Stomach smooth muscle (tissue), 2 donors: Measurements from ENCODE around the gene FBLN2.

Source experiments
- H3K27ac ChIP-seq: one replicate; pipeline ENCODE4 v1.7.0; 2013; ENCODE audit warnings: mild to moderate bottlenecking, low read length, inconsistent platforms
- H3K27me3 ChIP-seq, 2 donors: one replicate each; pipeline ENCODE4 v1.7.0; 2013; ENCODE audit warnings: low read length in 2 of 2; ENCODE audit not compliant: insufficient read depth in 2 of 2, control insufficient read depth in 1 of 2
- H3K36me3 ChIP-seq, 2 donors: one replicate each; pipeline ENCODE4 v1.7.0; 2013; ENCODE audit warnings: low read length in 2 of 2; ENCODE audit not compliant: control insufficient read depth in 2 of 2, insufficient read depth in 2 of 2
- H3K4me1 ChIP-seq: one replicate; pipeline ENCODE4 v1.7.0; 2013; ENCODE audit warnings: low read length; ENCODE audit not compliant: control insufficient read depth, insufficient read depth
- H3K4me3 ChIP-seq, 2 donors: one replicate each; pipeline ENCODE4 v1.7.0; 2013; ENCODE audit warnings: low read length in 2 of 2
- H3K9ac ChIP-seq, 2 donors: one replicate each; pipeline ENCODE4 v1.7.0; 2013; ENCODE audit warnings: low read length in 2 of 2, mild to moderate bottlenecking in 1 of 2
- H3K9me3 ChIP-seq, 2 donors: one replicate each; pipeline ENCODE4 v1.7.0; 2013; ENCODE audit warnings: low read length in 2 of 2; ENCODE audit not compliant: control insufficient read depth in 2 of 2
- donor health status: healthy.
- donor health status: Pancreatic carcinoma.

FBLN2 gene

GRCh38 chr3:13626915-13627460 lies 78.1 kb downstream of the FBLN2 start:
- H3K9ac ChIP-seq: no peak overlapping the region
- no peaks in the 10 kb centered on the region for H3K36me3 ChIP-seq
- no peak overlapping the region for H3K4me3 ChIP-seq
- H3K9me3 ChIP-seq: no peaks in the 10 kb centered on the region
- H3K27me3 ChIP-seq: no peaks in the 10 kb centered on the region
- H3K4me1 ChIP-seq: no peaks in the 10 kb centered on the region
- H3K27ac ChIP-seq: no peak overlapping the region

- Histone ChIP-seq H3K9ac (no peak overlapping the region), H3K27ac (no peak overlapping the region), H3K4me1 (no peaks in the 10 kb centered on the region), H3K36me3 (no peaks in the 10 kb centered on the region), H3K4me3 (no peak overlapping the region), H3K27me3 (no peaks in the 10 kb centered on the region), H3K9me3 (no peaks in the 10 kb centered on the region)
Measured at GRCh38 chr3:13627681-13628080, 78.8 kb downstream of the FBLN2 start.

- no peaks in the 10 kb centered on the region for H3K36me3 ChIP-seq
- H3K9me3 ChIP-seq: no peaks in the 10 kb centered on the region
Measured at GRCh38 chr3:13628432-13628831, 79.5 kb downstream of the FBLN2 start.

DNA sequence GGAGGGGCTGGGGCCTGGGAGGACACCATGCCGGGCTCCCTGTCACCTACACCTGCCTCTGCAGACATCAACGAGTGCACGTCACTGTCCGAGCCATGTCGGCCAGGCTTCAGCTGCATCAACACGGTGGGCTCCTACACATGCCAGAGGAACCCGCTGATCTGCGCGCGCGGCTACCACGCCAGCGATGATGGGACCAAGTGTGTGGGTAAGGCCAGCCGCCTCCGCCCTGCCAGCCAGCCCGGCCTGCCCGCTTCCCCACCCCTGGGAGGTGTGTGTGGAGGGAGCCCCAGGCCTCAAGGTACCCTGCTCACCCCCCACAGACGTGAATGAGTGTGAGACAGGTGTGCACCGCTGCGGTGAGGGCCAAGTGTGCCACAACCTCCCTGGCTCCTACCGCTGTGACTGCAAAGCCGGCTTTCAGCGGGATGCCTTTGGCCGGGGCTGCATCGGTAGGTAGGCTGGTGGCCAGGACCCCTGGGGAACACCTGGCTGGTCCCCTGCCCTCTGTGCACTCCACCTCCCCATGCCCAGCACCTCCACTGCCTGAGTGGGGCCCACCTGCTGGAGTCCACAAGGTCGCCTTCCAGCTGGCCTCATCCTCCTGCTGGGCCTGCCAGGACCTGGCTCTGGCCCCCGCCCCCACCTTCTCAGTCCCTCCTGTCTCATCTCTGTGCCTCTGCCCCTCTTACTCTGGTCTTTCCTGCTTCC lies 80.1 kb downstream of the FBLN2 start:
- H3K27me3 ChIP-seq: no peaks in the 10 kb centered on the region
- H3K4me1 ChIP-seq: no peaks in the 10 kb centered on the region
- no peaks in the 10 kb centered on the region for H3K36me3 ChIP-seq
- no peak overlapping the region for H3K27ac ChIP-seq
- no peaks in the 10 kb centered on the region for H3K9me3 ChIP-seq
- H3K4me3 ChIP-seq: no peak overlapping the region
- H3K9ac ChIP-seq: no peak overlapping the region

More at GRCh38 chr3:13628432-13628831, 79.5 kb downstream of the FBLN2 start:
- no peak overlapping the region for H3K4me3 ChIP-seq
- no peak overlapping the region for H3K27ac ChIP-seq
- H3K4me1 ChIP-seq: no peaks in the 10 kb centered on the region
- H3K9ac ChIP-seq: no peak overlapping the region
- no peaks in the 10 kb centered on the region for H3K27me3 ChIP-seq

DNA sequence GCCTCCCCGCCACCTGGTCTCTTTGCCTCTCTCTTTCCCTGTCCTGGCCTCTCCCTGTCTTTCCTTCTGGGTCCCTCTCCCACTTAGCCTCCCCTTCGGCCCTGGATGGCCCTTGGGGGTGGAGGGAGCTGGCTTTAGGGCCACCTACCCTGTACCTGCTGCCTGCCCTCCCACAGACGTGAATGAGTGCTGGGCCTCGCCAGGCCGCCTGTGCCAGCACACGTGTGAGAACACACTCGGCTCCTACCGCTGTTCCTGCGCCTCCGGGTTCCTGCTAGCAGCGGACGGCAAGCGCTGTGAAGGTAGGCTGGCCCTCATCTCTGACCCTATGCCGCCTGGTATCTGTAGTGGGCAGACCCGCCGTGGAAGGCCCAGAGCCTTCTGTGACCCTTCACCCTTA lies 80.7 kb downstream of the FBLN2 start:
- H3K9me3 ChIP-seq: no peaks in the 10 kb centered on the region
- no peak overlapping the region for H3K27ac ChIP-seq
- no peaks in the 10 kb centered on the region for H3K4me1 ChIP-seq
- no peak overlapping the region for H3K4me3 ChIP-seq
- H3K9ac ChIP-seq: no peak overlapping the region
- H3K27me3 ChIP-seq: no peaks in the 10 kb centered on the region
- H3K36me3 ChIP-seq: no peaks in the 10 kb centered on the region

DNA sequence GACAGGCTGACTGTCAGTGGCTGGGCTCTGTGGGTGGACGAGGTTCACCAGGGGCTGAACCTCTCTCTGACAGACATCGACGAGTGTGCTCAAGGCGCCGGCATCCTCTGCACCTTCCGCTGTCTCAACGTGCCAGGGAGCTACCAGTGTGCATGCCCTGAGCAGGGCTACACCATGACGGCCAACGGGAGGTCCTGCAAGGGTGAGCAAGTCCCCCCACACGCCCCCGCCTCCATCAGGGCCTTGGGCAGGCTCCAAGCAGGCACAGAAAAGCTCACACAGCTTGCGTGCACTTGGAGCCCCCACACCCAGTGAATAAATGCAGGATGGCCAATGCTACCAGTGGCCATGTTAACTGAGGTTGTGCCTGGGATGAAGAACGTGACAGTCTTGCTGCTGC lies 82.3 kb downstream of the FBLN2 start:
- Histone ChIP-seq H3K4me1 (no peaks in the 10 kb centered on the region), H3K36me3 (no peaks in the 10 kb centered on the region), H3K4me3 (no peak overlapping the region), H3K9me3 (no peaks in the 10 kb centered on the region), H3K27me3 (no peaks in the 10 kb centered on the region), H3K9ac (no peak overlapping the region), H3K27ac (no peak overlapping the region)

DNA sequence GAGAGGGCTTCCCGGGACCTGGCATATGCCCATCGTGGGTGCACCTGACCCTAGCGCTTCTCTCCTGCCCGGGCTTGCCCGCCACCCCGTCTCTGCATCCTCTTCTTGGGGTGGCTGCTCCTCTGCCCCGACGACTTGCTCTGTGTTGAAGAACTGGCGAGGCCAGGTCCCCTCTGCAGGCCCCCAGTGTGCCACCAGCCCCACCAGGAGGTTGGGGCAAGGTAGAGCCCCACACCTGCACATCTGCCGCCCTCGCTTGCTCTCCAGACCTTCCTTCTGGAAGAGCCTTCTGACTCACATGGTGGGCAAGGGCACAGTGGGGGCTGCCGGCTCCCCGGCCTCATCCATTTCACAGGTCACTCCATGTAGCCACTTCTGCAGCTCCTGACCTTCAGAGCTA lies 84.3 kb downstream of the FBLN2 start:
- Histone ChIP-seq H3K4me3 (no peak overlapping the region), H3K27me3 (no peaks in the 10 kb centered on the region), H3K9ac (no peak overlapping the region), H3K9me3 (no peaks in the 10 kb centered on the region), H3K27ac (no peak overlapping the region), H3K36me3 (no peaks in the 10 kb centered on the region), H3K4me1 (no peaks in the 10 kb centered on the region)

GRCh38 chr3:13634151-13634550 lies 85.2 kb downstream of the FBLN2 start:
- no peaks in the 10 kb centered on the region for H3K27me3 ChIP-seq
- H3K27ac ChIP-seq: no peak overlapping the region
- H3K36me3 ChIP-seq: no peaks in the 10 kb centered on the region
- H3K9me3 ChIP-seq: no peaks in the 10 kb centered on the region
- H3K9ac ChIP-seq: no peak overlapping the region
- H3K4me1 ChIP-seq: no peaks in the 10 kb centered on the region
- H3K4me3 ChIP-seq: no peak overlapping the region

GRCh38 chr3:13634615-13635014 lies 85.7 kb downstream of the FBLN2 start:
- H3K36me3 ChIP-seq: no peaks in the 10 kb centered on the region
- no peak overlapping the region for H3K27ac ChIP-seq
- no peaks in the 10 kb centered on the region for H3K9me3 ChIP-seq
- H3K4me1 ChIP-seq: no peaks in the 10 kb centered on the region
- H3K9ac ChIP-seq: no peak overlapping the region
- H3K27me3 ChIP-seq: no peaks in the 10 kb centered on the region
- H3K4me3 ChIP-seq: no peak overlapping the region

DNA sequence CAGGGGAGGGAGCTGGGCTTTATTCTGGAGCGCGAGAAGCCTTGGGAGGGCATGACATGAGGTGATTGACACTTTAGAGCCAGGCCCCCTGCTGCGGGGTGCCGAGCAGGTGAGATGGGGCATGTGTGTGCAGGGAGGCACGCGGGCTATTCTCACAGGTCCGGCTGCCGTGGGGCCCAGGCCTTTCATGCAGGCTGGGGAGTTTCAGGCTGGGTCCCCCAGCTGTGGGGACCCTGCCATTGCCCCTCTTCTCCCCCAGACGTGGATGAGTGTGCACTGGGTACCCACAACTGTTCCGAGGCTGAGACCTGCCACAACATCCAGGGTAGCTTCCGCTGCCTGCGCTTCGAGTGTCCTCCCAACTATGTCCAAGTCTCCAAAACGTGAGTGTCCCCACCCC lies 87.3 kb downstream of the FBLN2 start:
- Histone ChIP-seq H3K27me3 (no peaks in the 10 kb centered on the region), H3K36me3 (no peaks in the 10 kb centered on the region), H3K4me3 (no peak overlapping the region), H3K4me1 (no peaks in the 10 kb centered on the region), H3K9ac (no peak overlapping the region), H3K27ac (no peak overlapping the region), H3K9me3 (no peaks in the 10 kb centered on the region)

DNA sequence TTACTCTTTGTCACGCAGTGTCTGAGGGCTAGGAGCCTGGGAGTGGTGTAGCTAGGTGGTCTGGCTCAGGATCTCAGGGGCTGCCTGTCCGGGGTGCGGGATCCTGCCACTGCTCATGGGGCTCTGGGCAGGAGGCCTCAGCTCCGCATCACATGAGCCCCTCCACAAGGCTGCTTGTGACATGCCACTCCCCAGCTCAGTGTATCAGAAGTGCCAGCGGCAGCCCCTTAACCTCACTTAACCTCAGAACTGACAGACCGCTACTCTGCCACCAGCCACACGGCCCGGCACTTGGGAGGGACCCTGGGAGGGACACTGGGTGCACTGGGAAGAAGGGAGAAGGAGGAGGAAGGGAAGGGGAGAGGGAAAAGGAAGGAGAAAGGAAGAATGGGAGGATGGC lies 87.9 kb downstream of the FBLN2 start:
- H3K36me3 ChIP-seq: no peaks in the 10 kb centered on the region

More for the DNA sequence above, 87.9 kb downstream of the FBLN2 start:
- Histone ChIP-seq H3K9me3 (no peaks in the 10 kb centered on the region), H3K4me3 (no peak overlapping the region), H3K27me3 (no peaks in the 10 kb centered on the region), H3K27ac (no peak overlapping the region), H3K4me1 (no peaks in the 10 kb centered on the region), H3K9ac (no peak overlapping the region)
